Stimulated activated CD4-positive, alpha-beta T cell treated with anti-CD3 and anti-CD28 coated beads, TNF-alpha, amount 100 ng/mL, for 4 hours (primary cell): ENCODE measurements around the gene KRTAP10-10.
"Not testable (repeated sequence)": the region's sequence is repeated elsewhere in the genome, so short reads cannot be mapped to it uniquely, and the experiment has no call there.

Experiments
- DNase-seq, 3 experiments: peaks; one replicate each; pipeline ENCODE4 v3.0.0-alpha.2; 2020; ENCODE audit warnings: low read depth in 3 of 3

KRTAP10-10 gene

GRCh38 chr21:44637018-44637850 lies at the start of gene KRTAP10-10:
Gene KRTAP10-10 (plus strand): TSS chr21:44637356. CDS start chr21:44637418, 62 bp downstream.
- DNase-seq = no peak

- no peak for DNase-seq
These were observed 48.1 kb upstream of the KRTAP10-10 start for GRCh38 chr21:44589094-44589493.

DNA sequence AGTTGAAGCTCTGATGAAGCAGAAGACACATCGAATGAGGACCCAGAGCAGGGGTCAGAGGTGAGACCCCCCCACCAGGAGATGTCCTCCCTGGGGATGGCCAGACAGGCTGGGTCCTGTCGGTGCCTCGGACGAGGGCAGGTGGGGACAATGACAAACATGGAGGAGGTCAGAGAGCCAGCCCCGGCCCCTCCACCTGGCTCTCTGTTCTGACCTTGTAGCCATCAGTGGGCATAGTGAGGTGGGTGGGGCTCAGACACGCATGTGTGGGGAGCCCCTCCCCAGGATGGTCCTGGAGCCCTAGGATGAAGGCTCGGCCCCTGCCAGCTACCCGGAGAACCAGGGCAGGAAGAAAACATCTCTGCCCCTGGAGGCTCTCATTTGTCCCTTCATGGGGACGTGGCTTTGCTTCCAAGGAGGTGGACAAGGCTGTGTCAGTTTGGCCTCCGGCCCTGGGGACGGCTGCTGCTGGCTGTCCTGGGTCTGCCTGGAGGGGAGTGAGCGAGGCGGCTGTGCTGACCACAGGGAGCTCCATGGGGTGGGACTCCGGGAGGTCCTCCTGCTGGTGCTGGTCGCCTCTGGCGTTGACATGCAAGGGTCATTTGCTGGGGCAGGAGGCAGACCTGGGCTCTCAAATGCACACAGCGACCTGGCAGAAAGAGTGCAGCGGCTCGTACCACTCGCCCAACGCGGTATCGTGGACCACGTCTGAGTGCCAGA lies 47.4 kb upstream of the KRTAP10-10 start:
- no peak for DNase-seq

- DNase-seq = no peak
These were observed 46.8 kb upstream of the KRTAP10-10 start for GRCh38 chr21:44590311-44590721.

DNA sequence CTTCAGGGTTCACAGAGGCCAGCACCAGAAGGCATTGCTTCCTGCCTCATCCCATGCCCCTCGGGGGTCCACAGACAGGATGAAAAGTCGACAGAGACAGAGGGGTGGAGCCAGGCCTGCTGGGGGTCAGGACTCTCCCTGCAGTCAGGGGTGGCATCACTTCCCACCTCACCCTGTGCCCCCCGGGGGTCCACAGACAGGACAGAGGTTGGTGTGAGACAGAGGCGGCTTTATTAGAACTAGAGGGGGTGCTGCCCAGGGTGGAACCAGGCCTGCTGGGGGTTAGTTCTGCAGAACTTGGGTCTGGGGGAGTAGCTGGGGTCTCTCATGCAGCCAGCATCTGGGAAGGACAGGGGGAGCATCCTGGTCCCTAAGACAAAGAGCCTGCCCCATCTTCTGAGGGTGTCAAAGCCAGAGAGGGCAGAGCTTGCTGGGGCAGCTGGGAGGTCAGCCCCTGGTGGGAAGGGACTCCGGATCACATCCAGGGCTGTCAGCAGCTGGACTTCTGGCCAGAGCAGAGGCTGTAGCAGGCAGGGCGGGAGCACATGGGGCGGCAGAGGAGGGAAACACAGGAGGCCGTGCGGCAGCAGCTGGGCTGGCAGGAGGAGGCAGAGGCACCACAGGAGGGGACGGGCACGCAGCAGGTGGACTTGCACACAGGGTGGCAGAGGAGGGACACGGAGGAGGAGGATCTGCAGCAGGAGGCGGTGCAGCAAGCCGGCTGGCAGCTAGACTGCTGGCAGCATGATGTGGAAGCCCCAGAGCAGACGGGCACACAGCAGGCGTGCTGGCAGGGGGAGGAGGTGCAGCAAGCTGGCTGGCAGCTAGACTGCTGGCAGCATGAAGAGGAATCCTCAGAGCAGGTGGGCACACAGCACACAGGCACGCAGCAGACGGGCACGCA lies 46.0 kb upstream of the KRTAP10-10 start:
- not testable (repeated sequence) for DNase-seq

DNA sequence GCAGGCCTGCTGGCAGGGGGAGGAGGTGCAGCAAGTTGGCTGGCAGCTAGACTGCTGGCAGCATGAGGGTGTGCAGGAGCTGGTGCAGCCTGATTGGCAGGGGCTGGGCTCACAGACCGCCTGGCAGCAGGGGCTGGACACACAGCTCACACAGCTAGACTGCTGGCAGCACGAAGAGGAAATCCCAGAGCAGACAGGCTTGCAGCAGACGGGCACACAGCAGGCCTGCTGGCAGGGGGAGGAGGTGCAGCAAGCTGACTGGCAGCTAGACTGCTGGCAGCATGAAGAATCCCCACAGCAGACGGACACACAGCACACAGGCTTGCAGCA lies 45.4 kb upstream of the KRTAP10-10 start:
- DNase-seq = not testable (repeated sequence)

DNA sequence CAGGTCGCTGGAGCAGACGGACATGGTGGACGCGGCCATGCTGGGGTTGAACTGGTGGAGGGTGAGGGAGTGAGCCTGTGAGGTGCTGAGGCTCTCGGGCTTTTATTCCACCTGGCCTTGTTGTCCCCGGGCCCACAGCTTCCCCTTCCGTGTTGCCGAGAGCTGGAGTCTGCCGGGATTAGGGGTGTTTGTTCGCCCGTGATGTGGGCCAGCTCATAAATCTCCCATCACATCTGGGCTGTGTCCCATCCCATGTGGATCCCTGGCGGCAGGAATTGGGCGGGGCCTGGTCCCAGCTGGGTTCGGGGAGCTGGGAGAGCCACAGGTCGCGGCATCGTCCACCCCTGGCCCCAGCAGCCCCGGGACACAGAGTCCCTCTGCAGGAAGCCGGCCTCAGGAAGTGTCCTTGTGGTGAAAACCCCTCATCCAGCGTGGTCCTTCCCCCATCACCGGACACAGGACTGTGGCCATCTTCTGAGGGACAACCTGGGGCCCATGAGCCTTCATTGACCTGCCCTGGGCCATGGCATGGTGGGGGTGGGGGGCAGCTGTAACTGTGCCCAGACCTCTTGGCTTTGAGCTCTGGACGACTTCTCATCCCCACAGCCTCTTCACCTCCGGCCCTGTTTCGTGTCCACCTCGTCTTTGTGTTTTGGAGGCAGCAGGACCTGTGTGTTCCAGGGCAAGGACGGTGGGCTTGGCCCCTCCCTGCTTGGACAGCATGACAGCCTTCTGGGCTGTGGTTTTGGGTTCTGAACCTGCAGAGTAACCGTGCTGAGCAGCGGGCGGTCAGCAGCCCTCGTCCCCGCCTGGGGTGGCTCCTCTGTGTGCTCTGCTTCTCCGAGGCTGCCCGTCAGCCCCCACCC lies 44.5 kb upstream of the KRTAP10-10 start, which contains the start of gene KRTAP10-6:
KRTAP10-6 (minus strand) TSS at position 60 of the 866 bp plus-strand sequence; CDS start at position 39, 21 bp downstream.
- DNase-seq = no peak

GRCh38 chr21:44593598-44594405 lies 43.4 kb upstream of the KRTAP10-10 start:
- no peak for DNase-seq

- DNase-seq = no peak
These were observed 42.7 kb upstream of the KRTAP10-10 start for GRCh38 chr21:44594406-44594916.

DNA sequence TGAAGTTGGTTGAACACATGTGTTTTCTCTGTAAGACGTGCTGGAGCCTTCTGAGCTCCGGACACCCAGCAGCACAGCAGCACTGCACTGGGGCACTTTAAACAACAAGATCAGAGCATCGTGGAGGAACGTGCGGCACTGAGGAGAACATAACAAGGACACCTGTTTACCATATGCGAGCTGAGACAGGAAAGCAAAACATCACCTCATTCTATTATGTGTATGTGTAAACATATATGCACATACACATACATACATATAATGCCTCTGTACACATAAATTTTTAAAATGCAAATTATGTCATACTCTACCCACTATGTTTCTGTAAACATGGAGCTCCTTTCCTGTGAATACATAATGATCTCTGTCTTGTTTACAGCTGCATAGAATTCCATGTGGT lies 41.6 kb upstream of the KRTAP10-10 start:
- DNase-seq = no peak

DNA sequence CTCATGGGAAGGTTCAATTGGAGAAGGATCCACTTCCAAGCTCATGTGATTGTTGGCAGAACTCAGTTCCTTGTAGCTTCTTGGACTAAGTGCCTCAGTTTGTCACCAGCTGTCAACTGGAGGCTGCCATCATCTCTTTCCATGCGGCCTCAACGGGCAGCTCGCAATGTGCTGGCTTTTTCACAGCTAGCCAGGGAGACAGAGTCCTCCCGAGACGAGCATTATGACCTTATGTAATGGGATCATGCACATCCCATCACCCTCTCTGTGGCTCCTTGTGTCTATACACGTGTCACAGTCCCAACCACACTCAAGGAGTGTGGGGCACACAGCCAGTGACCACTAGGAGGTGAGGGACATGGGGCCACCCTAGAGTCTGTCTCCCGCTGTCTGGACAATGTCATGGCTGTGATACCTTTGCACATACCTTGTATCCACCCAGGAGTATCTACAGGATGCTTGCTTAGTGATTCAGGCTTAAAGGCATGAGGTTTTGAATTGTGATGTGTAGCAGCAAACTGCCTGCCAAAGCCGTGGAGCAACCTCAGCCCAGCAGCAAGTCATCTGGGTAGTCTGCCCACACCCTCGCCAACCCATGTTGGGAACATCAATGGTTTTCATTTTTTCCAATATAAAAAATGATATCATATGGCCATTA lies 41.0 kb upstream of the KRTAP10-10 start:
- DNase-seq = no peak

DNA sequence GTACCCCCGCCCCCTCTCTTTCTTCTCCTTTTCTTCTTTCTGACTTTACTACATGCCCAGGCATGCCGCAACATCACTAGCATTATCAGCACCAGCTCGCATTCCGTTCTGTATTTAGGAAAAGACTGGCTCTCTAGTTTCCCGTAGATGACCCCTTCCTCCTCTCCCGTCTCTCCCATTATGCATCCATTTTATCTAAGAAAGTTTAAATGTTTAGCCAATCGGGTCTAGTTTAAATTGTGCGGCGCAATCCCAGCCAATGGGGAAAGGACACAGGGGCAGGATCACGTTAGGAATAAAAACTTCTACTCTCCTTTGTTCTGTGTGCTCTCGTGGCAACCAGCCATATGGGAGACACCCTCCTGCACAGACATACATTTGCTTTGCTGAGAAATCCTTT lies 39.1 kb upstream of the KRTAP10-10 start:
- no peak for DNase-seq

GRCh38 chr21:44599264-44600029 lies 37.7 kb upstream of the KRTAP10-10 start:
- DNase-seq = no peak

DNA sequence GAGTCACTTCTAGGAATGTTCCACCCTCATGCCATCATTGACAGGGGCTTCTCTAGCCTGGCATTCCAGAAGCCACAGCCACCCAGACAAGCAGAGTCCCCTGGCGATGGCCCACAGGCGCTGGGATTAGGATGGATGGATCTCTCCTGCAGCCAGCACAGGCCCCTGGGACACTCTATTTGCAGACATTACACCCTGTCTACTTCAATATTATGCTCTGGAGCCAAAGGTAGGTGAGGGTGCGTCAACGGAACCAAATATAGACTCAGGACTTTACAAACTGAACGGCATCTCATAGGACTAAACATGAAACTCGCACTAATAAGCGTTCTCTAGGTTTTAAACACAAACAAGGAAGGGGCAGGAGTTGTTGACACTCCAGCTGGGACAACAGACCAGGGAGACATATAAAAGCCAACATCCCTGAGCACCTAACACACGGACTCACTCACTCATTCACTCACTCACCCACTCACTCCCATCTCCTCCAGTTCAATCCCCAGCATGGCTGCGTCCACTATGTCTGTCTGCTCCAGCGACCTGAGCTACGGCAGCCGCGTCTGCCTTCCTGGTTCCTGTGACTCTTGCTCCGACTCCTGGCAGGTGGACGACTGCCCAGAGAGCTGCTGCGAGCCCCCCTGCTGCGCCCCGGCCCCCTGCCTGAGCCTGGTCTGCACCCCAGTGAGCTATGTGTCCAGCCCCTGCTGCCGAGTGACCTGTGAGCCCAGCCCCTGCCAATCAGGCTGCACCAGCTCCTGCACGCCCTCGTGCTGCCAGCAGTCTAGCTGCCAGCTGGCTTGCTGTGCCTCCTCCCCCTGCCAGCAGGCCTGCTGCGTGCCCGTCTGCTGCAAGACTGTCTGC lies 36.8 kb upstream of the KRTAP10-10 start, which contains the start of gene KRTAP10-7:
KRTAP10-7 (plus strand) TSS at position 480 of the 861 bp plus-strand sequence; CDS start at position 505, 25 bp downstream.
- not testable (repeated sequence) for DNase-seq

- not testable (repeated sequence) for DNase-seq
These were observed 36.1 kb upstream of the KRTAP10-10 start for GRCh38 chr21:44601091-44601490.

DNA sequence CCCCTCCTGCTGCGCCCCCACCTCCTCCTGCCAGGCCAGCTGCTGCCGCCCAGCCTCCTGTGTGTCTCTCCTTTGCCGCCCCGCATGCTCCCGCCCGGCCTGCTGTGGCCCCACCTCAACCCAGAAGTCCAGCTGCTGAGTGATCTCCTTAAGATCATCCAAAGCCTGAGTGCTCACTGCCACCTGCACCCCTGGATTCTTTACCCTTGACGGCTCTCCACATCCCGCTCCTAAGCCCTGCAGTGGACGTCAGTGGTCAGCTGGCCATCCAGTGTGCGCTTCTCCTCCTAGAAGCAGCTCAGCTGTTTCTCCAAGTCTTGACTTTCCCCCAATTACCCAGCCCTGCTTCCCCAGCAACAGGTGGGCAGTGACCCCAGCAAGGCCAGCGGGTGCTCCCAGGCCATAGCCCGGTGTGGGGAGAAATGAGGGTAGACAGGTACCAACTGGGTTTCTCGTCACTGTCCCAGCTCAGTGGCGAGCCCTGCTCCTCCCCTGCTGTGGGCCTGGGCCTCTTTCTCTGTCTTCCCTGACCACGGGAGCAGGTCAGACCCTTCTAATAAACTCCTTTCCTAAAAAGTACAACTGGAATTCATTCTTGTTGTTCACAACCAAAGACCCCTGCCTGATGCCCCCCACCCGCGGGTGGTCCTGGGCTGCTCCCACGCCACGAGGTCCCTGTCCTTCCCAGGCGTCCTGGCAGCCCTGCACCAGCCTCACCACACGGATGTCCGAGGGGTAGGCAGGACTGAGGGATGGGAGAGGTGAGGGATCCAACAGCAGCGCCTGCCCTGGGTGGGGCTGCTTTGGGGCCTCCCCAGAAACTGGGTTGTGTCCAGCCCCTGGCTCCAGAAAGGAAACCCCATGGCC lies 35.3 kb upstream of the KRTAP10-10 start:
- no peak for DNase-seq
